Ascending aorta (tissue), 2 donors: Measurements from ENCODE around the gene CCDC107. TPM values are rescaled to one million over a fixed set of nuclear protein-coding genes. Genes with fewer than 3 reads are reported as not detected.

Experiments
- DNase-seq, 2 donors: peaks; one replicate each; pipeline ENCODE4 v3.0.0-alpha.2; 2019; ENCODE audit warnings: low spot score in 2 of 2
- H3K27ac ChIP-seq, 2 donors: fragments of 200-600 bp; sonication (generic); one replicate each; pipeline ENCODE4 v1.5.1; 2016 to 2017; ENCODE audit warnings: mild to moderate bottlenecking in 1 of 2
- H3K27me3 ChIP-seq: fragments of 200-600 bp; sonication (generic); one replicate; pipeline ENCODE4 v1.5.1; 2017
- H3K36me3 ChIP-seq, 2 donors: fragments of 200-600 bp; sonication (generic); one replicate each; pipeline ENCODE4 v1.5.1; 2016
- H3K4me1 ChIP-seq, 2 donors: fragments of 200-600 bp; sonication (generic); one replicate each; pipeline ENCODE4 v1.5.1; 2016 to 2017; ENCODE audit warnings: mild to moderate bottlenecking in 1 of 2
- H3K4me3 ChIP-seq, 2 donors: fragments of 200-600 bp; sonication (generic); one replicate each; pipeline ENCODE4 v1.5.1; 2016 to 2017; ENCODE audit warnings: mild to moderate bottlenecking in 1 of 2
- H3K9me3 ChIP-seq, 2 donors: fragments of 200-600 bp; sonication (generic); one replicate each; pipeline ENCODE4 v1.5.1; 2016
- intact Hi-C: fragments of 100-400 bp; cut with DNase I; formaldehyde crosslinking; loops from one replicate; pipeline ENCODE4 v1.15.1; 2023
- total RNA-seq: library from RNA; depleted of rRNA; stranded (reverse); fragments of >200 nt; gene quantifications from one replicate; pipeline ENCODE4 v1.1.0, GENCODE V29; 2016
- TF ChIP-seq, protein P1 (sequence below), 3 experiments: fragments of 200-600 bp in 2 of 3; fragments of 450-650 bp in 1 of 3; sonication (generic) in 2 of 3; IDR thresholded peaks; one replicate each; pipeline ENCODE4 v1.5.1; 2016 to 2019; ENCODE audit warnings: antibody characterized with exemption in 3 of 3, mild to moderate bottlenecking in 1 of 3, moderate library complexity in 1 of 3

CCDC107 gene
- total RNA-seq, 1 donor from 2014 or later, result 67.6 TPM

- Histone ChIP-seq H3K36me3 (peaks cover 6 to 23% of the 10 kb centered on the region in 2 donors), H3K27ac (peak overlapping the region; percentile 97 to 100), H3K4me3 (no peak overlapping the region), H3K9me3 (no peaks in the 10 kb centered on the region), H3K4me1 (peaks cover 15 to 36% of the 10 kb centered on the region in 2 donors), H3K27me3 (no peaks in the 10 kb centered on the region)
- intact Hi-C loops, result no loop called here
- TF ChIP-seq, protein P1, sequence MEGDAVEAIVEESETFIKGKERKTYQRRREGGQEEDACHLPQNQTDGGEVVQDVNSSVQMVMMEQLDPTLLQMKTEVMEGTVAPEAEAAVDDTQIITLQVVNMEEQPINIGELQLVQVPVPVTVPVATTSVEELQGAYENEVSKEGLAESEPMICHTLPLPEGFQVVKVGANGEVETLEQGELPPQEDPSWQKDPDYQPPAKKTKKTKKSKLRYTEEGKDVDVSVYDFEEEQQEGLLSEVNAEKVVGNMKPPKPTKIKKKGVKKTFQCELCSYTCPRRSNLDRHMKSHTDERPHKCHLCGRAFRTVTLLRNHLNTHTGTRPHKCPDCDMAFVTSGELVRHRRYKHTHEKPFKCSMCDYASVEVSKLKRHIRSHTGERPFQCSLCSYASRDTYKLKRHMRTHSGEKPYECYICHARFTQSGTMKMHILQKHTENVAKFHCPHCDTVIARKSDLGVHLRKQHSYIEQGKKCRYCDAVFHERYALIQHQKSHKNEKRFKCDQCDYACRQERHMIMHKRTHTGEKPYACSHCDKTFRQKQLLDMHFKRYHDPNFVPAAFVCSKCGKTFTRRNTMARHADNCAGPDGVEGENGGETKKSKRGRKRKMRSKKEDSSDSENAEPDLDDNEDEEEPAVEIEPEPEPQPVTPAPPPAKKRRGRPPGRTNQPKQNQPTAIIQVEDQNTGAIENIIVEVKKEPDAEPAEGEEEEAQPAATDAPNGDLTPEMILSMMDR (IDR thresholded peaks at IDR 0.05), result no peak
- DNase-seq, result no peak
Observed at GRCh38 chr9:35661756-35662350, 3.8 kb downstream of the CCDC107 start.

GRCh38 chr9:35662437-35662836, 4.3 kb downstream of the CCDC107 start:
- TF ChIP-seq, protein P1 (IDR thresholded peaks at IDR 0.05), result no peak
- Histone ChIP-seq H3K9me3 (no peaks in the 10 kb centered on the region), H3K4me3 (no peak overlapping the region), H3K4me1 (peaks cover 15 to 30% of the 10 kb centered on the region in 2 donors), H3K27ac (peak overlapping the region; percentile 97 to 100), H3K27me3 (no peaks in the 10 kb centered on the region), H3K36me3 (peaks cover 6 to 23% of the 10 kb centered on the region in 2 donors)
- intact Hi-C loops, result no loop called here
- DNase-seq, result no peak

- H3K4me1 ChIP-seq, result peaks cover 15 to 28% of the 10 kb centered on the region in 2 donors
- peaks cover 6 to 23% of the 10 kb centered on the region in 2 donors for H3K36me3 ChIP-seq
- peak within 1 kb of the TSS; percentile 97 to 100 for H3K27ac ChIP-seq
- peak in 1 of 2 donors; percentile 91 for DNase-seq
- no peaks in the 10 kb centered on the region for H3K9me3 ChIP-seq
- peak within 1 kb of the TSS; percentile 58 to 69 for H3K4me3 ChIP-seq
- TF ChIP-seq, protein P1 (IDR thresholded peaks at IDR 0.05), result no peak
- intact Hi-C loops, result loop anchor here (2.0 kb wide), 1 partner anchor 16 kb away; no protein-coding TSS in a partner anchor
- no peaks in the 10 kb centered on the region for H3K27me3 ChIP-seq
Observed at GRCh38 chr9:35664531-35665470, 6.7 kb downstream of the CCDC107 start, which contains the start of gene ARHGEF39. Gene ARHGEF39 (minus strand): TSS chr9:35665195. CDS start chr9:35665169, 26 bp downstream.

DNA sequence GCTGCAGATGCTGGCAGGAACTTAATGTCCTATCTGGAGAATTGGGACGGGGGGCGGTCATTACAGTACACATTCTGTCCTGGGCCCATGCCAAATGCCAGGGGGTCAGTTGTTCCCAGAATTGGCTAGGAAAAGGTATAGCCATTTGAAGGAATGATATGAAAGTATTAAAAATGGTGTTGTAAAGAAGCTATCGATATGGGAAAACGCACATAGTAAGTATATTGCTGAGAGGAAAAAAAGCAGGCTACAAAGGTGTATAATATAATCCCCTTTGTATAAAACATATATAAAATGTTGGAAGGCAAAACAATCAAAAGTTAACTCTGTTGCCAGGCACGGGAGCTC, 7.4 kb downstream of the CCDC107 start:
- intact Hi-C loops, result loop anchor here (2.0 kb wide), 1 partner anchor 15 kb away; no protein-coding TSS in a partner anchor
- Histone ChIP-seq H3K36me3 (peaks cover 1 to 17% of the 10 kb centered on the region in 2 donors), H3K27ac (peak overlapping the region; percentile 97 to 100), H3K9me3 (no peaks in the 10 kb centered on the region), H3K4me1 (peaks cover 12 to 22% of the 10 kb centered on the region in 2 donors), H3K27me3 (no peaks in the 10 kb centered on the region), H3K4me3 (peak overlapping the region; percentile 58 to 69)
- TF ChIP-seq, protein P1 (IDR thresholded peaks at IDR 0.05), result no peak
- DNase-seq, result no peak

- no peak overlapping the region for H3K4me3 ChIP-seq
- intact Hi-C loops, result no loop called here
- no peak for DNase-seq
- peaks cover 10 to 16% of the 10 kb centered on the region in 2 donors for H3K4me1 ChIP-seq
- TF ChIP-seq, protein P1 (IDR thresholded peaks at IDR 0.05), result no peak
- no peak overlapping the region for H3K27ac ChIP-seq
- H3K9me3 ChIP-seq, result no peaks in the 10 kb centered on the region
- H3K27me3 ChIP-seq, result no peaks in the 10 kb centered on the region
- peaks cover 0 to 11% of the 10 kb centered on the region in 2 donors for H3K36me3 ChIP-seq
Observed at GRCh38 chr9:35666045-35666444, 8.0 kb downstream of the CCDC107 start.
